Suprapubic skin (tissue), 4 donors: Measurements from ENCODE around the gene PDE6A.

Experiments used
- CTCF ChIP-seq, 2 donors: fragments of 200-600 bp in 1 of 2; fragments of 450-650 bp in 1 of 2; sonication (generic) in 1 of 2; IDR thresholded peaks; one replicate each; pipeline ENCODE4 v1.5.1; 2016 to 2019; ENCODE audit warnings: antibody characterized with exemption in 2 of 2, mild to moderate bottlenecking in 1 of 2, moderate library complexity in 1 of 2
- EP300 ChIP-seq: sonication (generic); formaldehyde crosslinking; IDR thresholded peaks from one replicate; pipeline ENCODE4 v1.6.1; 2017; ENCODE audit warnings: antibody characterized with exemption
- POLR2A ChIP-seq, 2 donors: fragments of 450-650 bp; IDR thresholded peaks; one replicate each; pipeline ENCODE4 v1.6.1; 2017; ENCODE audit warnings: antibody characterized with exemption in 2 of 2, mild to moderate bottlenecking in 2 of 2, moderate library complexity in 2 of 2
- POLR2AphosphoS5 ChIP-seq, 3 donors: sonication (generic); formaldehyde crosslinking; IDR thresholded peaks; one replicate each; pipeline ENCODE4 v1.6.1; 2017; ENCODE audit warnings: antibody characterized with exemption in 3 of 3

- TF ChIP-seq POLR2A (IDR thresholded peaks at IDR 0.05) (no peak), CTCF (IDR thresholded peaks at IDR 0.05) (no peak), POLR2AphosphoS5 (IDR thresholded peaks at IDR 0.05) (no peak), EP300 (no peak)
Measured at GRCh38 chr5:149903404-149903803, 41.2 kb downstream of the PDE6A start.
